ENCODE results near the gene TPGS2. TPM values are rescaled to one million over a fixed set of nuclear protein-coding genes. Genes with fewer than 3 reads are reported as not detected.

The TPGS2 gene
- total and polyA plus RNA-seq, 2 of the 8 experiments (the other 6 are each of a cell fraction or from before 2014, with no cell fraction given): 151 to 273 TPM

DNA sequence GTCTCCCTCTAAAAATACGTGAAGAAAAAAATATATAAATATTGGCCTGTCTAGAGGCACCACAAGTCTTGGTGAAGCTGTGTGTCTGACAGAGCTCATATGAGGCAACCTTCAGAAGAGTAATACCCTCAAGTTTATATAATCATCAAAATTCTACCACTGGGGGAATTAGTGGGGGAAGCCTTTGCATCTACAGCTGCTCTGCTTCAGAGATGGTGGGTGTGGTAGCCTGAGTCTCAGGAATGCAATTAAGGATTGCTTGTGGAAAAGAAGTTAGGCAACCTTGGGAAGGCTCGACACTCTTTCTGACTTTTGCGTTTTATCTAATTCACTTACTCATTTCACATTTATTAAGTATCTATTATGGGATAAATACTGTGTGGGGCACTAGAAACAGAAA is 17.4 kb downstream of the TPGS2 start:
- Histone ChIP-seq H3K9ac (replicated peaks in 1 of 4; ENCODE audit: extremely low read depth in 1 of 4, low read depth in 3 of 4, low read length in 3 of 4) (no peak overlapping the region), H3K36me3 (ENCODE audit: control insufficient read depth in 2 of 4, insufficient read depth in 4 of 4, low read length in 3 of 4) (peaks cover 2 to 32% (median 16%) of the 10 kb centered on the region in 4 experiments; a peak in 7 of 8 replicates), H2BK120ac (replicated peaks; ENCODE audit: low read depth, low read length) (no peak overlapping the region), H3K23me2 (ENCODE audit: low read depth, low read length) (no peaks in the 10 kb centered on the region), H4K20me1 (replicated peaks in 1 of 2; ENCODE audit: control insufficient read depth in 1 of 2, insufficient read depth in 2 of 2, low read length in 2 of 2) (peaks cover 2 to 8% of the 10 kb centered on the region in 2 experiments), H3K56ac (replicated peaks; ENCODE audit: insufficient read length, low read depth, low read length) (no peak overlapping the region), H4K5ac (ENCODE audit: insufficient read length, low read depth, low read length) (no peak overlapping the region), H3K79me2 (ENCODE audit: control insufficient read depth in 1 of 2, insufficient read depth in 2 of 2, low read length in 2 of 2) (no peaks in the 10 kb centered on the region), H4K8ac (ENCODE audit: extremely low read depth, insufficient read depth, low read length) (no peak overlapping the region), H2BK12ac (ENCODE audit: low read depth, low read length) (no peak overlapping the region), H3K14ac (ENCODE audit: insufficient read length) (no peak overlapping the region), H3K9me3 (ENCODE audit: insufficient read depth in 2 of 2, low read depth in 1 of 2, low read length in 1 of 2) (no peaks in the 10 kb centered on the region), H2AK5ac (ENCODE audit: low read depth, low read length) (no peak overlapping the region), H3K4ac (replicated peaks; ENCODE audit: insufficient read length, low read depth, low read length) (no peak overlapping the region), H3K4me1 (replicated peaks in 1 of 4; ENCODE audit: control insufficient read depth in 3 of 4, insufficient read depth in 4 of 4, low read length in 3 of 4) (no peaks in the 10 kb centered on the region), H3K4me3 (ENCODE audit: extremely low read depth in 1 of 4, insufficient read depth in 2 of 4, low read depth in 3 of 4, low read length in 4 of 4) (no peak overlapping the region), H3K27me3 (replicated peaks in 1 of 4; ENCODE audit: control insufficient read depth in 3 of 4, extremely low read depth in 1 of 4, insufficient read depth in 3 of 4, low read length in 3 of 4) (no peaks in the 10 kb centered on the region), H3K4me2 (ENCODE audit: insufficient read depth in 1 of 2, low read depth in 2 of 2, low read length in 2 of 2) (no peak overlapping the region), H3K27ac (ENCODE audit: low read depth, low read length) (no peak overlapping the region), H2BK15ac (ENCODE audit: low read length) (no peak overlapping the region), H3K23ac (ENCODE audit: insufficient read length) (no peak overlapping the region), H2BK20ac (ENCODE audit: low read length) (no peak overlapping the region), H2BK5ac (ENCODE audit: low read depth, low read length) (no peak overlapping the region), H3K18ac (ENCODE audit: extremely low read depth, low read length) (no peak overlapping the region), H4K91ac (replicated peaks; ENCODE audit: insufficient read length, low read length) (no peak overlapping the region), H2AFZ (ENCODE audit: low read length) (no peak overlapping the region), H3K79me1 (ENCODE audit: low read depth, low read length) (no peaks in the 10 kb centered on the region; the same call in 1 of the 2 replicates)
- ChIA-PET CTCF (ENCODE audit: partially characterized antibody) (interaction anchor here (1.2 to 3.7 kb wide), 7 partner anchors 10 to 124 kb away, joined by 3 to 17 read pairs (median 5); no protein-coding TSS in a partner anchor), POLR2A (ENCODE audit: partially characterized antibody) (no interaction called here)
- DNase-seq (ENCODE audit: low read depth in 1 of 2, low spot score in 2 of 2) (no peak), FAIRE-seq (no peak)
- WGBS, 2 experiments (ENCODE audit: extremely low coverage in 1 of 2, insufficient coverage in 1 of 2, insufficient read length in 1 of 2, insufficient replicate concordance in 2 of 2, low coverage in 1 of 2, low lambda C conversion rate in 2 of 2, missing lambda C conversion rate in 1 of 2): 88% methylated on average over 3 of the region's 3 CpGs; no CpG with 5 or more reads in 1 of the 2 experiments
- no peak for TF ChIP-seq SUZ12 (IDR thresholded peaks at IDR 0.05; ENCODE audit: low read length)

Measured in H1 (cell line).